H9 (cell line): ENCODE results near the gene GDAP1L1. TPM values are rescaled to one million over a fixed set of nuclear protein-coding genes. Genes with fewer than 3 reads are reported as not detected.

Source experiments
- DNase-seq: peaks from one replicate; pipeline ENCODE4 v3.0.0-alpha.2; 2017
- H2AFZ ChIP-seq: one replicate; pipeline ENCODE4 v1.6.1; 2013; ENCODE audit warnings: mild to moderate bottlenecking, low read length, control low read depth, moderate library complexity
- H2AK5ac ChIP-seq: 2 replicates; pipeline ENCODE4 v1.6.1; 2013; ENCODE audit warnings: low read length, control low read depth, mixed read lengths; ENCODE audit not compliant: insufficient read length
- H2BK120ac ChIP-seq: one replicate; pipeline ENCODE4 v1.6.1; 2013; ENCODE audit warnings: low read depth, mild to moderate bottlenecking, low read length, control low read depth, inconsistent platforms; ENCODE audit not compliant: poor library complexity, severe bottlenecking
- H2BK12ac ChIP-seq: 2 replicates; pipeline ENCODE4 v1.6.1; 2013; ENCODE audit warnings: low read length, control low read depth, mixed read lengths, low read depth; ENCODE audit not compliant: insufficient read length
- H2BK15ac ChIP-seq: 2 replicates; pipeline ENCODE4 v1.6.1; 2013; ENCODE audit warnings: low read depth, low read length, control low read depth
- H2BK20ac ChIP-seq: one replicate; pipeline ENCODE4 v1.6.1; 2013; ENCODE audit warnings: low read depth, mild to moderate bottlenecking, low read length, control low read depth, inconsistent platforms; ENCODE audit not compliant: poor library complexity, severe bottlenecking
- H2BK5ac ChIP-seq: 2 replicates; pipeline ENCODE4 v1.6.1; 2013; ENCODE audit warnings: low read length, control low read depth, mixed read lengths; ENCODE audit not compliant: insufficient read length
- H3K14ac ChIP-seq: 2 replicates; pipeline ENCODE4 v1.6.1; 2013; ENCODE audit warnings: low read length, control low read depth; ENCODE audit not compliant: insufficient read depth
- H3K18ac ChIP-seq: 2 replicates; pipeline ENCODE4 v1.6.1; 2013; ENCODE audit warnings: low read depth, mild to moderate bottlenecking, mixed read lengths, low read length, control low read depth; ENCODE audit not compliant: insufficient read length
- H3K23ac ChIP-seq: 2 replicates; pipeline ENCODE4 v1.6.1; 2013; ENCODE audit warnings: low read length, control low read depth, mixed read lengths, low read depth; ENCODE audit not compliant: insufficient read length
- H3K23me2 ChIP-seq: 2 replicates; pipeline ENCODE4 v1.6.1; 2013; ENCODE audit warnings: low read depth, mild to moderate bottlenecking, mixed read lengths, low read length, control low read depth; ENCODE audit not compliant: insufficient read length, poor library complexity, severe bottlenecking
- H3K27ac ChIP-seq: 2 replicates; pipeline ENCODE4 v1.5.1; 2013; ENCODE audit warnings: low read length, control low read depth, mixed read lengths, low read depth; ENCODE audit not compliant: insufficient read length
- H3K27me3 ChIP-seq: 2 replicates; pipeline ENCODE4 v1.6.1; 2013; ENCODE audit warnings: low read length, control low read depth, inconsistent platforms; ENCODE audit not compliant: insufficient read depth
- H3K4ac ChIP-seq: 2 replicates; pipeline ENCODE4 v1.6.1; 2013; ENCODE audit warnings: low read depth, mild to moderate bottlenecking, control low read depth, inconsistent platforms, low read length, moderate library complexity
- H3K4me1 ChIP-seq: 2 replicates; pipeline ENCODE4 v1.6.1; 2013; ENCODE audit warnings: low read length, control low read depth, inconsistent platforms; ENCODE audit not compliant: insufficient read depth
- H3K4me2 ChIP-seq: 2 replicates; pipeline ENCODE4 v1.6.1; 2013; ENCODE audit warnings: low read length, control low read depth, mixed read lengths; ENCODE audit not compliant: insufficient read length, insufficient read depth
- H3K56ac ChIP-seq: 2 replicates; pipeline ENCODE4 v1.6.1; 2013; ENCODE audit warnings: low read depth, mild to moderate bottlenecking, mixed read lengths, low read length, control low read depth; ENCODE audit not compliant: insufficient read length
- H3K79me1 ChIP-seq: 2 replicates; pipeline ENCODE4 v1.6.1; 2013; ENCODE audit warnings: low read depth, mild to moderate bottlenecking, moderate library complexity, low read length, control low read depth, inconsistent platforms; ENCODE audit not compliant: insufficient read depth, poor library complexity, severe bottlenecking
- H3K79me2 ChIP-seq: 2 replicates; pipeline ENCODE4 v1.6.1; 2013; ENCODE audit warnings: low read length, control low read depth, inconsistent platforms; ENCODE audit not compliant: insufficient read depth
- H3K9ac ChIP-seq: 2 replicates; pipeline ENCODE4 v1.6.1; 2013; ENCODE audit warnings: low read length, control low read depth, mixed read lengths; ENCODE audit not compliant: insufficient read length; ENCODE audit errors: extremely low read depth
- H3K9me3 ChIP-seq: one replicate; pipeline ENCODE4 v1.6.1; 2013; ENCODE audit warnings: low read depth, low read length, inconsistent platforms; ENCODE audit not compliant: control insufficient read depth
- H3T11ph ChIP-seq: one replicate; pipeline ENCODE4 v1.6.1; 2013; ENCODE audit warnings: mild to moderate bottlenecking, low read length, control low read depth, inconsistent platforms
- H4K20me1 ChIP-seq: one replicate; pipeline ENCODE4 v1.6.1; 2013; ENCODE audit not compliant: control insufficient read depth, insufficient read length, insufficient read depth
- H4K5ac ChIP-seq: 2 replicates; pipeline ENCODE4 v1.6.1; 2013; ENCODE audit warnings: low read depth, mild to moderate bottlenecking, mixed read lengths, low read length, control low read depth; ENCODE audit not compliant: insufficient read length
- H4K8ac ChIP-seq: replicated peaks from 2 replicates; pipeline ENCODE4 v1.6.1; 2013; ENCODE audit warnings: low read length, control low read depth, mixed read lengths, low read depth; ENCODE audit not compliant: insufficient read length
- H4K91ac ChIP-seq: 2 replicates; pipeline ENCODE4 v1.6.1; 2013; ENCODE audit warnings: low read depth, mild to moderate bottlenecking, moderate library complexity, mixed read lengths, low read length, control low read depth; ENCODE audit not compliant: insufficient read length
- H3K27ac Mint-ChIP-seq, 3 experiments: 2 replicates in 2 of 3; 3 replicates in 1 of 3; pipeline ENCODE4 v1.8.0; 2020 to 2021; ENCODE audit warnings: mixed read lengths in 3 of 3, mild to moderate bottlenecking in 1 of 3, moderate library complexity in 1 of 3
- H3K27me3 Mint-ChIP-seq: 2 replicates; pipeline ENCODE4 v1.8.0; 2021; ENCODE audit warnings: low read depth, mild to moderate bottlenecking, moderate library complexity, mixed read lengths
- H3K36me3 Mint-ChIP-seq, 3 experiments: 2 replicates in 2 of 3; 3 replicates in 1 of 3; pipeline ENCODE4 v1.8.0; 2020 to 2021; ENCODE audit warnings: low read depth in 3 of 3, mixed read lengths in 3 of 3; ENCODE audit not compliant: insufficient read depth in 1 of 3
- H3K4me1 Mint-ChIP-seq, 2 experiments: 2 replicates each; pipeline ENCODE4 v1.8.0; 2020; ENCODE audit warnings: mixed read lengths in 2 of 2
- H3K4me3 Mint-ChIP-seq, 2 experiments: 2 replicates in 1 of 2; 3 replicates in 1 of 2; pipeline ENCODE4 v1.8.0; 2020 to 2021; ENCODE audit warnings: mild to moderate bottlenecking in 2 of 2, mixed read lengths in 2 of 2, moderate library complexity in 1 of 2
- H3K9me3 Mint-ChIP-seq, 2 experiments: 2 replicates in 1 of 2; 3 replicates in 1 of 2; pipeline ENCODE4 v1.8.0; 2020; ENCODE audit warnings: mild to moderate bottlenecking in 2 of 2, mixed read lengths in 2 of 2, moderate library complexity in 1 of 2
- CTCF ChIP-seq: fragments of 200-600 bp; sonication (generic); conservative IDR thresholded peaks from 3 replicates; pipeline ENCODE4 v1.8.0; 2021; ENCODE audit warnings: antibody characterized with exemption, mild to moderate bottlenecking
- WGBS: extraction: QIAGEN DNeasy Blood & Tissue Kit; methylation state at CpG from one replicate; pipeline ENCODE4 v1.1.7; 2013; ENCODE audit warnings: missing lambda C conversion rate, low lambda C conversion rate, mixed read lengths; ENCODE audit not compliant: insufficient read length; ENCODE audit errors: extremely low coverage; 5-methylcytosine and 5-hydroxymethylcytosine counted together
- total RNA-seq: library from RNA; stranded (reverse); gene quantifications from 2 replicates; pipeline ENCODE4 v1.2.1, GENCODE V29; 2021

The GDAP1L1 gene
- total RNA-seq, 1 experiment from 2014 or later: 5.9 TPM

GRCh38 chr20:44282192-44282591, 35.1 kb downstream of the GDAP1L1 start:
- Histone ChIP-seq H3K23me2 (no peaks in the 10 kb centered on the region), H2BK20ac (no peak overlapping the region), H3T11ph (no peak overlapping the region), H3K4me2 (no peak overlapping the region), H3K23ac (no peak overlapping the region), H3K27me3 (no peaks in the 10 kb centered on the region), H2AK5ac (no peak overlapping the region), H3K4me1 (no peaks in the 10 kb centered on the region), H3K79me2 (no peaks in the 10 kb centered on the region), H3K79me1 (no peaks in the 10 kb centered on the region), H2BK5ac (no peak overlapping the region), H3K9ac (no peak overlapping the region), H2BK120ac (no peak overlapping the region), H4K91ac (no peak overlapping the region), H4K8ac (no peak overlapping the region), H3K4ac (no peak overlapping the region), H2BK15ac (no peak overlapping the region), H3K14ac (no peak overlapping the region), H3K27ac (no peak overlapping the region), H4K20me1 (no peaks in the 10 kb centered on the region), H2AFZ (no peak overlapping the region), H2BK12ac (no peak overlapping the region), H3K18ac (no peak overlapping the region), H4K5ac (no peak overlapping the region), H3K9me3 (no peaks in the 10 kb centered on the region), H3K56ac (no peak overlapping the region)
- no peaks in the 10 kb centered on the region for H3K36me3 Mint-ChIP-seq
- DNase-seq: no peak
- no peak overlapping the region for H3K27ac Mint-ChIP-seq
- no peaks in the 10 kb centered on the region for H3K4me1 Mint-ChIP-seq
- no CpG with 5 or more reads among the region's 3 CpGs for WGBS
- H3K9me3 Mint-ChIP-seq: no peaks in the 10 kb centered on the region; a peak in 1 of 5 replicates
- no peaks in the 10 kb centered on the region; the same call in 1 of the 2 replicates for H3K27me3 Mint-ChIP-seq
- no peak for TF ChIP-seq CTCF
- no peak overlapping the region for H3K4me3 Mint-ChIP-seq
